H1 (cell line): ENCODE results near the gene MARCOL. TPM values are rescaled to one million over a fixed set of nuclear protein-coding genes. Genes with fewer than 3 reads are reported as not detected.

Source experiments
- CTCF ChIA-PET: fragments of 300-600 bp; sonication (Branson Sonifier 250); formaldehyde crosslinking; loops from one replicate; lab custom pipeline; 2021; ENCODE audit not compliant: partially characterized antibody; lab: Charles Lee
- POLR2A ChIA-PET: fragments of 300-600 bp; sonication (Branson Sonifier 250); formaldehyde crosslinking; loops from one replicate; lab custom pipeline; 2021; ENCODE audit warnings: inconsistent platforms; ENCODE audit not compliant: partially characterized antibody; lab: Charles Lee
- DNase-seq, 2 experiments: peaks; one replicate each; pipeline versions ENCODE4 v3.0.0 to v3.0.0-alpha.2; 2010 to 2022; ENCODE audit warnings: low spot score in 2 of 2, low read depth in 1 of 2, mixed read lengths in 1 of 2
- FAIRE-seq: peaks from 2 replicates; lab custom pipeline; 2011; peaks lifted over from hg19 to GRCh38; lab: Jason Lieb, UNC
- H2AFZ ChIP-seq: 2 replicates; pipeline ENCODE4 v1.8.1; 2012; ENCODE audit warnings: low read length, inconsistent platforms
- H2AK5ac ChIP-seq: 2 replicates; pipeline ENCODE4 v1.6.1; 2013; ENCODE audit warnings: low read depth, low read length
- H2BK120ac ChIP-seq: replicated peaks from 2 replicates; pipeline ENCODE3; 2013; ENCODE audit warnings: low read depth, low read length, inconsistent platforms
- H2BK12ac ChIP-seq: 2 replicates; pipeline ENCODE4 v1.6.1; 2013; ENCODE audit warnings: low read depth, low read length
- H2BK15ac ChIP-seq: 2 replicates; pipeline ENCODE4 v1.6.1; 2013; ENCODE audit warnings: low read length
- H2BK20ac ChIP-seq: 2 replicates; pipeline ENCODE4 v1.6.1; 2013; ENCODE audit warnings: low read length
- H2BK5ac ChIP-seq: 2 replicates; pipeline ENCODE4 v1.6.1; 2013; ENCODE audit warnings: low read depth, low read length
- H3K14ac ChIP-seq: 2 replicates; pipeline ENCODE4 v1.6.1; 2013; ENCODE audit warnings: inconsistent platforms; ENCODE audit not compliant: insufficient read length
- H3K18ac ChIP-seq: 2 replicates; pipeline ENCODE4 v1.6.1; 2013; ENCODE audit warnings: low read length; ENCODE audit errors: extremely low read depth
- H3K23ac ChIP-seq: 2 replicates; pipeline ENCODE4 v1.6.1; 2013; ENCODE audit warnings: inconsistent platforms; ENCODE audit not compliant: insufficient read length
- H3K23me2 ChIP-seq: 2 replicates; pipeline ENCODE4 v1.6.1; 2013; ENCODE audit warnings: low read depth, low read length
- H3K27ac ChIP-seq: 2 replicates; pipeline ENCODE4 v1.6.1; 2011; ENCODE audit warnings: low read depth, low read length, inconsistent platforms
- H3K27me3 ChIP-seq, 4 experiments: replicated peaks in 1 of 4; 1 replicate in 1 of 4; 2 replicates in 3 of 4; pipeline versions ENCODE4 v1.6.1 to v1.8.1; 2011 to 2013; ENCODE audit warnings: low read length in 3 of 4, mild to moderate bottlenecking in 3 of 4, inconsistent platforms in 2 of 4, mixed read lengths in 2 of 4, moderate library complexity in 1 of 4; ENCODE audit not compliant: control insufficient read depth in 3 of 4, insufficient read depth in 3 of 4; ENCODE audit errors: extremely low read depth in 1 of 4
- H3K36me3 ChIP-seq, 4 experiments: 2 replicates each; pipeline versions ENCODE4 v1.6.1 to v1.8.1; 2011 to 2013; ENCODE audit warnings: mild to moderate bottlenecking in 4 of 4, low read length in 3 of 4, moderate library complexity in 2 of 4, control low read depth in 1 of 4, inconsistent platforms in 1 of 4; ENCODE audit not compliant: insufficient read depth in 4 of 4, control insufficient read depth in 2 of 4
- H3K4ac ChIP-seq: replicated peaks from 2 replicates; pipeline ENCODE3; 2013; ENCODE audit warnings: low read length, low read depth, mixed read lengths, inconsistent platforms; ENCODE audit not compliant: insufficient read length
- H3K4me1 ChIP-seq, 4 experiments: replicated peaks in 1 of 4; 1 replicate in 1 of 4; 2 replicates in 3 of 4; pipeline versions ENCODE4 v1.6.1 to v1.8.1; 2011 to 2013; ENCODE audit warnings: low read length in 3 of 4, inconsistent platforms in 2 of 4, mixed read lengths in 1 of 4; ENCODE audit not compliant: insufficient read depth in 4 of 4, control insufficient read depth in 3 of 4
- H3K4me2 ChIP-seq, 2 experiments: 2 replicates each; pipeline versions ENCODE4 v1.6.1 to v1.8.1; 2011 to 2013; ENCODE audit warnings: low read depth in 2 of 2, low read length in 2 of 2, control low read depth in 1 of 2, inconsistent platforms in 1 of 2, mild to moderate bottlenecking in 1 of 2; ENCODE audit not compliant: insufficient read depth in 1 of 2
- H3K4me3 ChIP-seq, 4 experiments: fragments of 200-600, 300-600 bp in 1 of 4; sonication (generic), shearing (Covaris generic), sonication (Bioruptor Twin) in 1 of 4; 2 replicates each; pipeline versions ENCODE4 v1.5.1 to v1.8.1; 2011 to 2016; ENCODE audit warnings: low read length in 4 of 4, low read depth in 3 of 4, control low read depth in 2 of 4, inconsistent platforms in 2 of 4, mild to moderate bottlenecking in 2 of 4, mixed read lengths in 1 of 4, moderate library complexity in 1 of 4; ENCODE audit not compliant: insufficient read depth in 2 of 4; ENCODE audit errors: extremely low read depth in 1 of 4
- H3K56ac ChIP-seq: replicated peaks from 2 replicates; pipeline ENCODE3; 2013; ENCODE audit warnings: low read depth, mild to moderate bottlenecking, mixed read lengths, low read length, inconsistent platforms; ENCODE audit not compliant: insufficient read length
- H3K79me1 ChIP-seq: 2 replicates; pipeline ENCODE4 v1.6.1; 2013; ENCODE audit warnings: low read depth, low read length, control low read depth
- H3K79me2 ChIP-seq, 2 experiments: 2 replicates each; pipeline versions ENCODE4 v1.6.1 to v1.8.1; 2012 to 2013; ENCODE audit warnings: low read length in 2 of 2, mild to moderate bottlenecking in 2 of 2, inconsistent platforms in 1 of 2; ENCODE audit not compliant: insufficient read depth in 2 of 2, control insufficient read depth in 1 of 2
- H3K9ac ChIP-seq, 4 experiments: replicated peaks in 1 of 4; 1 replicate in 1 of 4; 2 replicates in 3 of 4; pipeline versions ENCODE4 v1.6.1 to v1.8.1; 2011 to 2013; ENCODE audit warnings: low read depth in 3 of 4, low read length in 3 of 4, control low read depth in 2 of 4, mild to moderate bottlenecking in 2 of 4, moderate library complexity in 2 of 4, inconsistent platforms in 1 of 4; ENCODE audit errors: extremely low read depth in 1 of 4
- H3K9me3 ChIP-seq, 2 experiments: 2 replicates each; pipeline versions ENCODE4 v1.6.1 to v1.8.1; 2012 to 2013; ENCODE audit warnings: mild to moderate bottlenecking in 2 of 2, moderate library complexity in 2 of 2, control low read depth in 1 of 2, inconsistent platforms in 1 of 2, low read depth in 1 of 2, low read length in 1 of 2, mixed read lengths in 1 of 2; ENCODE audit not compliant: insufficient read depth in 2 of 2
- H4K20me1 ChIP-seq, 2 experiments: replicated peaks in 1 of 2; 2 replicates each; pipeline versions ENCODE3 to v1.8.1; 2011 to 2013; ENCODE audit warnings: inconsistent platforms in 2 of 2, low read length in 2 of 2, mild to moderate bottlenecking in 1 of 2; ENCODE audit not compliant: insufficient read depth in 2 of 2, control insufficient read depth in 1 of 2
- H4K5ac ChIP-seq: 2 replicates; pipeline ENCODE4 v1.6.1; 2013; ENCODE audit warnings: low read length, low read depth, mixed read lengths, inconsistent platforms; ENCODE audit not compliant: insufficient read length
- H4K8ac ChIP-seq: 2 replicates; pipeline ENCODE4 v1.8.0; 2013; ENCODE audit warnings: mild to moderate bottlenecking, moderate library complexity, low read length, inconsistent platforms; ENCODE audit not compliant: insufficient read depth; ENCODE audit errors: extremely low read depth
- H4K91ac ChIP-seq: replicated peaks from 2 replicates; pipeline ENCODE3; 2013; ENCODE audit warnings: low read length, mixed read lengths, inconsistent platforms; ENCODE audit not compliant: insufficient read length
- TAF7 ChIP-seq: optimal IDR thresholded peaks from 2 replicates; pipeline ENCODE3; 2011; ENCODE audit warnings: low read depth, mild to moderate bottlenecking, inconsistent platforms, low read length, moderate library complexity, borderline replicate concordance
- TBP ChIP-seq: IDR thresholded peaks from 2 replicates; pipeline ENCODE4 v1.6.1; 2011; ENCODE audit warnings: low read depth, low read length, improper control_type of control experiment
- whole genome bisulfite sequencing, 2 experiments: shearing (Covaris generic) in 1 of 2; methylation state at CpG; one replicate each; pipeline versions ENCODE4 v1.1.6 to v1.1.7; 2013 to 2015; ENCODE audit warnings: low lambda C conversion rate in 2 of 2, mixed read lengths in 2 of 2, inconsistent platforms in 1 of 2, low coverage in 1 of 2, missing lambda C conversion rate in 1 of 2; ENCODE audit not compliant: insufficient replicate concordance in 2 of 2, insufficient coverage in 1 of 2, insufficient read length in 1 of 2; ENCODE audit errors: extremely low coverage in 1 of 2, missing lambda C conversion rate in 1 of 2; 5-methylcytosine and 5-hydroxymethylcytosine counted together
- polyA plus RNA-seq, 7 experiments: library from polyadenylated mRNA; depleted of rRNA in 3 of 7; stranded (reverse) in 5 of 7; unstranded in 2 of 7; fragments of >200 nt in 5 of 7; fragments of 200-250 nt in 2 of 7; gene quantifications; 1 replicate in 5 of 7; 2 replicates in 1 of 7; 4 replicates in 1 of 7; pipeline versions ENCODE4 v1.2.1 to v1.2.3, GENCODE V29; 2011 to 2013; ENCODE audit warnings: missing spikeins in 2 of 7, mixed read lengths in 2 of 7
- total RNA-seq: library from RNA; stranded (reverse); fragmentation: NEBNext Ultra II Directional; extraction: Animal tissue kit (Norgen Biotek cat#: 25700); gene quantifications from 2 replicates; pipeline ENCODE4 v1.2.1, GENCODE V29; 2021

Gene MARCOL
- total and polyA plus RNA-seq, 2 of the 8 experiments (the other 6 are each of a cell fraction or from before 2014, with no cell fraction given), result not detected

DNA sequence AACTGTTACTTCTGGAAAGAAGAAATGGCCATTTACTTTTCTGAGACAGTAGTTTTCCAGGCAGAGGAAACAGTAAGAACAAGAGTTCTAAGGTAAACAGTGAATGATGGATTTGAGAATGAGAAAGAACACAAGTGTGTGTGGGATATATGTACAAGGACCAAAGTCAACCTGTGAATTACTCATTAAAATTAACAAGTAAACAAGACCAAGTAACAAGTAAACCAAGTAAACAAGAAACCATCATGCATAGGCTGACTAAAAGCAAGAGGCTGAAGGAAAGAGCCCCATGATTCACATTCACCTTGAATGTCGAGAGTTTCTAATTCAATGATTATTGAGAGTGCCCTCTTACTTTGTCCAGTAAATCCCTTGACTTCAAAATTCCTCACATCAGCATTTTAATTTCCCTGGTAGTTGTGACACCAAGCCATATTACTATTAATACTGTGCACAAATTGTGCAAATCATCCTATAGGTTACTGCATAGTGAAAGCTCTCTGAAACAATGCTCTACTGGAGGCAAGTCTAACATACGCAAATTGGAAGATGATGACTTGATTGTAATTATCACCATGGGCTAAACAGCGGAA, 9.8 kb upstream of the MARCOL start:
- H3K9ac ChIP-seq, result no peak overlapping the region
- H3K79me1 ChIP-seq, result no peaks in the 10 kb centered on the region
- no peak overlapping the region for H2BK12ac ChIP-seq
- H3K23me2 ChIP-seq, result no peaks in the 10 kb centered on the region
- no peaks in the 10 kb centered on the region for H3K27me3 ChIP-seq
- DNase-seq (no peak), FAIRE-seq (no peak)
- H2AFZ ChIP-seq, result no peak overlapping the region
- no peaks in the 10 kb centered on the region for H3K36me3 ChIP-seq
- H4K8ac ChIP-seq, result no peak overlapping the region
- TF ChIP-seq TBP, result no peak
- no peak for TF ChIP-seq TAF7
- no peak overlapping the region for H2BK5ac ChIP-seq
- ChIA-PET POLR2A (no interaction called here), CTCF (interaction anchor here (0.8 to 1.1 kb wide), 3 partner anchors 62 to 246 kb away, joined by 3 to 4 read pairs (median 3); no protein-coding TSS in a partner anchor)
- 87% methylated on average over 3 of the region's 3 CpGs; no CpG with 5 or more reads in 1 of the 2 experiments for WGBS, 2 experiments
- H3K9me3 ChIP-seq, result no peaks in the 10 kb centered on the region
- H4K20me1 ChIP-seq, result no peaks in the 10 kb centered on the region
- H3K4me2 ChIP-seq, result no peak overlapping the region; a peak in 1 of 4 replicates
- H4K5ac ChIP-seq, result no peak overlapping the region
- H2BK120ac ChIP-seq, result no peak overlapping the region
- H3K4ac ChIP-seq, result no peak overlapping the region
- no peak overlapping the region for H3K27ac ChIP-seq
- H4K91ac ChIP-seq, result no peak overlapping the region
- H3K4me3 ChIP-seq, result no peak overlapping the region
- H3K56ac ChIP-seq, result no peak overlapping the region
- peaks cover 0 to 5% (median 0%) of the 10 kb centered on the region in 4 experiments; a peak in 1 of 7 replicates for H3K4me1 ChIP-seq
- H2BK15ac ChIP-seq, result no peak overlapping the region
- no peaks in the 10 kb centered on the region for H3K79me2 ChIP-seq
- no peak overlapping the region for H2AK5ac ChIP-seq
- H3K14ac ChIP-seq, result no peak overlapping the region
- no peak overlapping the region for H3K23ac ChIP-seq
- no peak overlapping the region for H2BK20ac ChIP-seq
- no peak overlapping the region for H3K18ac ChIP-seq
